Left lung (tissue), 10 donors: ENCODE data around the gene TMEM63C. TPM values are rescaled to one million over a fixed set of nuclear protein-coding genes. Genes with fewer than 3 reads are reported as not detected.
A peak's percentile ranks its signal among the peaks of the same experiment; 100 is the strongest.

Experiments used
- ATAC-seq: fragments of 200-7000 bp; cut with Tn5 transposase; one replicate; pipeline ENCODE4 v1.9.1; 2020; ENCODE audit warnings: moderate library complexity
- DNase-seq, 4 donors: peaks; one replicate each; pipeline ENCODE4 v3.0.0-alpha.2; 2013 to 2020
- H3K27ac ChIP-seq, 2 donors: fragments of 200-600 bp; sonication (generic) in 1 of 2; one replicate each; pipeline versions ENCODE4 v1.5.0 to v1.8.0; 2020 to 2021
- H3K27me3 ChIP-seq, 2 donors: fragments of 200-600 bp; sonication (generic) in 1 of 2; one replicate each; pipeline versions ENCODE4 v1.5.0 to v1.8.0; 2020 to 2021
- H3K36me3 ChIP-seq, 2 donors: fragments of 200-600 bp; sonication (generic) in 1 of 2; one replicate each; pipeline versions ENCODE4 v1.5.0 to v1.8.0; 2020 to 2021
- H3K4me1 ChIP-seq, 2 donors: fragments of 200-600 bp; one replicate each; pipeline ENCODE4 v1.8.0; 2021
- H3K4me3 ChIP-seq, 2 donors: fragments of 200-600 bp; sonication (generic) in 1 of 2; one replicate each; pipeline versions ENCODE4 v1.5.0 to v1.8.0; 2020 to 2021; ENCODE audit warnings: mild to moderate bottlenecking in 1 of 2
- H3K9me3 ChIP-seq, 2 donors: fragments of 200-600 bp; sonication (generic) in 1 of 2; one replicate each; pipeline versions ENCODE4 v1.5.0 to v1.8.0; 2020 to 2021
- intact Hi-C, 2 donors: fragments of 100-400 bp; cut with DNase I; formaldehyde crosslinking; loops; one replicate each; pipeline versions ENCODE4 v1.11.2 to v1.14.2; 2022
- polyA plus RNA-seq, 6 donors: library from polyadenylated mRNA; unstranded; fragments of 120-200 nt; gene quantifications; one replicate each; pipeline ENCODE4 v1.2.1, GENCODE V29; 2013; ENCODE audit not compliant: insufficient read length in 6 of 6
- total RNA-seq, 2 donors: library from RNA; stranded (reverse); fragmentation: NEBNext Ultra II Directional; extraction: Animal tissue kit (Norgen Biotek cat#: 25700); gene quantifications; one replicate each; pipeline ENCODE4 v1.2.1, GENCODE V29; 2021
- TF ChIP-seq, protein P1 (sequence below), 2 donors: fragments of 200-600 bp; sonication (generic) in 1 of 2; IDR thresholded peaks; one replicate each; pipeline versions ENCODE4 v1.5.0 to v1.8.0; 2021; ENCODE audit warnings: antibody characterized with exemption in 2 of 2
- donor health status: DM: no; HTN: yes; CAD: no.
- donor health status: DM: no; HTN: no; CAD: no.

Gene TMEM63C
- total and polyA plus RNA-seq, 8 donors, result 0.20 to 2.0 (median 0.88) TPM; not detected in 1

GRCh38 chr14:77204907-77205306 lies 23.3 kb downstream of the TMEM63C start:
- ATAC-seq, result no peak
- TF ChIP-seq, protein P1, sequence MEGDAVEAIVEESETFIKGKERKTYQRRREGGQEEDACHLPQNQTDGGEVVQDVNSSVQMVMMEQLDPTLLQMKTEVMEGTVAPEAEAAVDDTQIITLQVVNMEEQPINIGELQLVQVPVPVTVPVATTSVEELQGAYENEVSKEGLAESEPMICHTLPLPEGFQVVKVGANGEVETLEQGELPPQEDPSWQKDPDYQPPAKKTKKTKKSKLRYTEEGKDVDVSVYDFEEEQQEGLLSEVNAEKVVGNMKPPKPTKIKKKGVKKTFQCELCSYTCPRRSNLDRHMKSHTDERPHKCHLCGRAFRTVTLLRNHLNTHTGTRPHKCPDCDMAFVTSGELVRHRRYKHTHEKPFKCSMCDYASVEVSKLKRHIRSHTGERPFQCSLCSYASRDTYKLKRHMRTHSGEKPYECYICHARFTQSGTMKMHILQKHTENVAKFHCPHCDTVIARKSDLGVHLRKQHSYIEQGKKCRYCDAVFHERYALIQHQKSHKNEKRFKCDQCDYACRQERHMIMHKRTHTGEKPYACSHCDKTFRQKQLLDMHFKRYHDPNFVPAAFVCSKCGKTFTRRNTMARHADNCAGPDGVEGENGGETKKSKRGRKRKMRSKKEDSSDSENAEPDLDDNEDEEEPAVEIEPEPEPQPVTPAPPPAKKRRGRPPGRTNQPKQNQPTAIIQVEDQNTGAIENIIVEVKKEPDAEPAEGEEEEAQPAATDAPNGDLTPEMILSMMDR (IDR thresholded peaks at IDR 0.05), result no peak
- Histone ChIP-seq H3K9me3 (no peaks in the 10 kb centered on the region), H3K27me3 (peaks cover 0 to 20% of the 10 kb centered on the region in 2 donors), H3K27ac (no peak overlapping the region), H3K36me3 (no peaks in the 10 kb centered on the region), H3K4me3 (no peak overlapping the region), H3K4me1 (no peaks in the 10 kb centered on the region)
- intact Hi-C loops, result no loop called here
- no peak for DNase-seq

DNA sequence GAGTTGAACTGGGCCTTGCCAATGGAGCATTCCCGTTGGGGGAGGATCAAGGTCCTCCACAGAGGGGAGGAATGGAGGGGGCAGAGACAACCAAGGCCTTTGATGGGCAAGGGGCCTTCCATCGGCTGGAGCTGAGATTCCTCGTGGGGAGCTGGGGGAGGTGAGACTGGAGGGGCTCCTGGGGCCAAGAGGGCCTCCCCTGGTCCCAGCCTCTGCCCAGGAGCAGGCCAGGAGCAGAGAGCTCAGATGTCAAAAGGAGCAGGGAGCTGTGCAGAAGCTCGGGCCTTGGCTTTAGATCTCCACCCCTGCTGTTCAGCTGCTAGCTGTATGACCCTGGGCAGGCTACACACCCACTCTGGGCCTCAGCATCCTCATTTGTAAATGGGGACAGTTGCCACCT lies 24.0 kb downstream of the TMEM63C start:
- no peaks in the 10 kb centered on the region for H3K36me3 ChIP-seq

GRCh38 chr14:77206261-77206824 lies 24.7 kb downstream of the TMEM63C start:
- intact Hi-C loops, result no loop called here
- Histone ChIP-seq H3K9me3 (no peaks in the 10 kb centered on the region), H3K4me3 (no peak overlapping the region), H3K36me3 (no peaks in the 10 kb centered on the region), H3K27ac (no peak overlapping the region), H3K27me3 (peaks cover 0 to 11% of the 10 kb centered on the region in 2 donors), H3K4me1 (no peaks in the 10 kb centered on the region)
- TF ChIP-seq, protein P1 (IDR thresholded peaks at IDR 0.05), result no peak
- no peak for DNase-seq
- no peak for ATAC-seq

More for the DNA sequence above, 24.0 kb downstream of the TMEM63C start:
- Histone ChIP-seq H3K9me3 (no peaks in the 10 kb centered on the region), H3K4me1 (no peaks in the 10 kb centered on the region), H3K4me3 (no peak overlapping the region), H3K27ac (no peak overlapping the region), H3K27me3 (peaks cover 0 to 14% of the 10 kb centered on the region in 2 donors)
- TF ChIP-seq, protein P1 (IDR thresholded peaks at IDR 0.05), result no peak
- ATAC-seq (no peak), DNase-seq (no peak)
- intact Hi-C loops, result no loop called here

DNA sequence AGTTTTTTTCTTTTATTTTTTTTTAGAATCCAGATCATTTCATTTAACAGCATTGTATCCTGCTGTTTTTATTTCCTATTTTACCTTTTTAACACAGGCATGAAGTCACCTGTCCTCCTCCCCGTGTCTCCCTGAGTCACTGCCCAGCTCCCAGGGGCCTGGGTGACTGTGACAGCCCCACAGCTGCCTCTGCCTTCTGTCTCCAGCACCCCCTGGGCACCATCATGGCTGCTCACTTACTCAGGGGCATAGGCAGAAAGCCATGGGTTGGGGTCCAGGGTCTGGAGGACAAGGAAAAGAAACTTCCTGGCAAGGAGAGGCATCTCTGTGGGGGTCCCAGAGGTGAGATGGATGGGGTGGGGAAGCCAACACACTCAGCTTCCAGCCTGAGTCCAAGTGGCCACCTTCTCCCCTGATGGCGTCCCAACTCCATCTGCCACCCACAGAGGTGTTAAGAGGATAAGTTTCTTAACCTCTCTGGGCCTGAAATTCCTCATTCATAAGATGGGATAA lies 25.3 kb downstream of the TMEM63C start:
- Histone ChIP-seq H3K9me3 (no peaks in the 10 kb centered on the region), H3K36me3 (no peaks in the 10 kb centered on the region), H3K4me3 (no peak overlapping the region), H3K4me1 (no peaks in the 10 kb centered on the region), H3K27me3 (peaks cover 0 to 11% of the 10 kb centered on the region in 2 donors), H3K27ac (no peak overlapping the region)
- DNase-seq (no peak), ATAC-seq (no peak)
- intact Hi-C loops, result no loop called here
- TF ChIP-seq, protein P1 (IDR thresholded peaks at IDR 0.05), result no peak

GRCh38 chr14:77208291-77208978 lies 26.8 kb downstream of the TMEM63C start:
- intact Hi-C loops, result no loop called here
- Histone ChIP-seq H3K27me3 (peaks cover 0 to 13% of the 10 kb centered on the region in 2 donors), H3K4me1 (no peaks in the 10 kb centered on the region), H3K9me3 (no peaks in the 10 kb centered on the region), H3K4me3 (no peak overlapping the region), H3K36me3 (no peaks in the 10 kb centered on the region), H3K27ac (no peak overlapping the region)
- peak; percentile 85 for ATAC-seq
- DNase-seq, result peak; percentile 65 to 86 (median 80)
- TF ChIP-seq, protein P1 (IDR thresholded peaks at IDR 0.05), result no peak
